ENCODE measurements around the gene ZFHX3. TPM values are rescaled to one million over a fixed set of nuclear protein-coding genes. Genes with fewer than 3 reads are reported as not detected.

Gene ZFHX3
- total and polyA plus RNA-seq, 9 of the 15 experiments (the other 6 are each of a cell fraction or from before 2014, with no cell fraction given) = 0.01 to 0.23 (median 0.06) TPM; not detected in 4

- H3K4me2 ChIP-seq (ENCODE audit: insufficient read depth, low read length) = no peak overlapping the region
- intact Hi-C loops (cut with micrococcal nuclease) = no loop called here
- no peak overlapping the region for H3K27ac ChIP-seq (ENCODE audit: extremely low read depth, low read depth, low read length)
- 36% methylated on average over 8 of the region's 8 CpGs for WGBS (ENCODE audit: insufficient coverage, low coverage, missing lambda C conversion rate)
- TF ChIP-seq ARID4B (CRISPR knock-in tag; IDR thresholded peaks at IDR 0.05) (no peak), NCOA4 (IDR thresholded peaks at IDR 0.05; ENCODE audit: partially characterized antibody) (no peak)
- POLR2A ChIA-PET = no interaction called here
- no peaks in the 10 kb centered on the region for H3K4me1 ChIP-seq (replicated peaks in 1 of 2; ENCODE audit: control insufficient read depth in 2 of 2, insufficient read depth in 2 of 2, low read length in 2 of 2)
- no peaks in the 10 kb centered on the region for H3K9me1 ChIP-seq (ENCODE audit: control insufficient read depth, insufficient read depth, low read length)
- no peak overlapping the region for H2AFZ ChIP-seq (ENCODE audit: low read depth, low read length)
- CTCF ChIA-PET (ENCODE audit: low intra/inter-chr PET ratio) = no interaction called here
- no peaks in the 10 kb centered on the region for H4K20me1 ChIP-seq (replicated peaks; ENCODE audit: control insufficient read depth, insufficient read depth, low read length)
- no peaks in the 10 kb centered on the region for H3K79me2 ChIP-seq (ENCODE audit: control insufficient read depth, insufficient read depth, low read length)
- FAIRE-seq = no peak
- no TSS peak for BruUV-seq (replicated peaks)
- no peak for DNase-seq (ENCODE audit: extremely low read depth in 1 of 4, low spot score in 3 of 4)
- H3K27me3 ChIP-seq (ENCODE audit: control insufficient read depth in 2 of 2, insufficient read depth in 2 of 2, low read length in 2 of 2) = no peaks in the 10 kb centered on the region
- H3K36me3 ChIP-seq (ENCODE audit: control insufficient read depth, insufficient read depth, low read length) = no peaks in the 10 kb centered on the region
- no peak for ATAC-seq
- no peak overlapping the region for H3K9ac ChIP-seq (ENCODE audit: insufficient read depth in 1 of 2, low read depth in 2 of 2, low read length in 2 of 2)
- H3K4me3 ChIP-seq = no peak overlapping the region
- in situ Hi-C loops (cut with MboI) = no loop called here
- no peaks in the 10 kb centered on the region for H3K9me3 ChIP-seq (replicated peaks; ENCODE audit: control insufficient read depth, insufficient read depth, low read depth, low read length)
These were observed 283.8 kb downstream of the ZFHX3 start for GRCh38 chr16:72764015-72764654.

Measured in K562 (cell line).